ENCODE results near the gene USP49.

GRCh38 chr6:41744236-41744787 is 150.9 kb downstream of the USP49 start:
- TF ChIP-seq, protein P1, sequence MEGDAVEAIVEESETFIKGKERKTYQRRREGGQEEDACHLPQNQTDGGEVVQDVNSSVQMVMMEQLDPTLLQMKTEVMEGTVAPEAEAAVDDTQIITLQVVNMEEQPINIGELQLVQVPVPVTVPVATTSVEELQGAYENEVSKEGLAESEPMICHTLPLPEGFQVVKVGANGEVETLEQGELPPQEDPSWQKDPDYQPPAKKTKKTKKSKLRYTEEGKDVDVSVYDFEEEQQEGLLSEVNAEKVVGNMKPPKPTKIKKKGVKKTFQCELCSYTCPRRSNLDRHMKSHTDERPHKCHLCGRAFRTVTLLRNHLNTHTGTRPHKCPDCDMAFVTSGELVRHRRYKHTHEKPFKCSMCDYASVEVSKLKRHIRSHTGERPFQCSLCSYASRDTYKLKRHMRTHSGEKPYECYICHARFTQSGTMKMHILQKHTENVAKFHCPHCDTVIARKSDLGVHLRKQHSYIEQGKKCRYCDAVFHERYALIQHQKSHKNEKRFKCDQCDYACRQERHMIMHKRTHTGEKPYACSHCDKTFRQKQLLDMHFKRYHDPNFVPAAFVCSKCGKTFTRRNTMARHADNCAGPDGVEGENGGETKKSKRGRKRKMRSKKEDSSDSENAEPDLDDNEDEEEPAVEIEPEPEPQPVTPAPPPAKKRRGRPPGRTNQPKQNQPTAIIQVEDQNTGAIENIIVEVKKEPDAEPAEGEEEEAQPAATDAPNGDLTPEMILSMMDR (conservative IDR thresholded peaks at IDR 0.05; ENCODE audit: low read length) = no peak
- TF ChIP-seq EZH2phosphoT487 (IDR thresholded peaks at IDR 0.05; ENCODE audit: borderline replicate concordance, low read depth, low read length) = no peak

Data from OCI-LY7 (cell line).